Measurements from ENCODE around the gene SPOCK3.

SPOCK3 gene

DNA sequence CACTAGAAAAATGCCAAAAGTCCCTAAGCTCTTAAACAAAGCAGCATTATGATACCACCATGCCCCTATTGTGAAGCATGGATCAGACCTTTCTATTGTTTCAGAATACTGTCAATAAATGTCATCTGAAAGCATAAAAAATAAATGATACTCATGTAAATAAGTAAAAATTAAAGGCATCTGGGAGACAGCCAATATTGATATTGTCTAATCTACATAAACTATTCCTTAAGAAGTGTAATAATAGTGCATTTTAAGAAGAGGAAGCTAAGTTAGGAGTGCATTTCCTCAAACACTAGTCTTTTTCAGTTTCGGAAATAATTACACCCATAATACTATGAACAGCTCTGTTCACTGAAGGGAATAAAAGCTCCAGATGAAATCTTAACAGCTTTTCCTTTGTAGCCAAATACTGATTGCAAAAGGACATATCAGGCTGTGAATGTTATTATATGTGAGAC, 181.6 kb downstream of the SPOCK3 start:
- no peaks in the 10 kb centered on the region for H3K9me3 ChIP-seq (ENCODE audit: control insufficient read depth in 2 of 2, low read length in 2 of 2)
- H3K27ac ChIP-seq (ENCODE audit: low read depth in 2 of 2, low read length in 2 of 2): no peak overlapping the region
- no peaks in the 10 kb centered on the region for H3K36me3 ChIP-seq (ENCODE audit: control insufficient read depth in 2 of 2, insufficient read depth in 2 of 2, low read length in 2 of 2)
- H3K9ac ChIP-seq (ENCODE audit: low read depth in 1 of 2, low read length in 2 of 2): no peak overlapping the region
- H3K4me3 ChIP-seq (ENCODE audit: low read length in 2 of 2): no peak overlapping the region
- H3K4me1 ChIP-seq (ENCODE audit: control insufficient read depth in 2 of 2, insufficient read depth in 2 of 2, low read length in 2 of 2): no peaks in the 10 kb centered on the region
- H3K27me3 ChIP-seq (ENCODE audit: control insufficient read depth in 2 of 2, insufficient read depth in 2 of 2, low read length in 2 of 2): no peaks in the 10 kb centered on the region

DNA sequence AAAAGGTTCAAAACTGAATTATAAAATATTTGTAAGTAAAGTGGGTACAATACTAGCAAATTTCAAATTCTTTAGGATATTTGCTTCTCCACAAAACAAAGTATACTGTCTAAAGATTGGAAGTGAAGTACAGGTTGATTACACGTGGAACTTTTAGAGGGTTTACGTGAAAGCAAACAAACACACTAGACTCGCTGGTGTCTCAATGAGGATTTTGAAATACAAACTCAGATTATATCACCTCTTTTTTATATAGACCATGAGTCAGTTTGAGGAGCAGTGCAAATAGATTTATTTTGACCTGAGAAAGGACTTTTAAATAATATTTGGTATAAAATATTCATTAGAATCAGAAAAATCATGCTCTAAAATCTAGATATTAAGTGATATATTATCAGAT, 185.0 kb downstream of the SPOCK3 start:
- Histone ChIP-seq H3K27me3 (ENCODE audit: control insufficient read depth in 2 of 2, insufficient read depth in 2 of 2, low read length in 2 of 2) (no peaks in the 10 kb centered on the region), H3K4me3 (ENCODE audit: low read length in 2 of 2) (no peak overlapping the region), H3K36me3 (ENCODE audit: control insufficient read depth in 2 of 2, insufficient read depth in 2 of 2, low read length in 2 of 2) (no peaks in the 10 kb centered on the region), H3K4me1 (ENCODE audit: control insufficient read depth in 2 of 2, insufficient read depth in 2 of 2, low read length in 2 of 2) (no peaks in the 10 kb centered on the region), H3K9ac (ENCODE audit: low read depth in 1 of 2, low read length in 2 of 2) (no peak overlapping the region), H3K9me3 (ENCODE audit: control insufficient read depth in 2 of 2, low read length in 2 of 2) (no peaks in the 10 kb centered on the region), H3K27ac (ENCODE audit: low read depth in 2 of 2, low read length in 2 of 2) (no peak overlapping the region)

DNA sequence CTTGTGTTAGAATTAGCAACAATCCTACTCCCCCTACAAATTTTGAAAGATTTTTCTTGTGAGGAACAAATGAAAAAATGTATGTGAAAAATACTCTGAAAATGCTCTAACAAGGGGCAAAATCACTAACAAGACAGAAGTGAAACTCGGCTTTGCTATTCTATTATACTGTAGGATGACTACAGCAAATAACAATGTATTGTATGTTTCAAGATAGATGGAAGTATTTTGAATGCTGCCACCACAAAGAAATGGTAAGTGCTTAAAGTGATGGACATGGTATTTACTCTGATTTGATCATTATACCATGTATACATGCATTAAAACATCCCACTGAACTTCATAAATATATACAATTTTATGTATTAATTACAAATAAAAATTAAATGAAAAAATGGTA, 192.8 kb downstream of the SPOCK3 start:
- Histone ChIP-seq H3K36me3 (ENCODE audit: control insufficient read depth in 2 of 2, insufficient read depth in 2 of 2, low read length in 2 of 2) (no peaks in the 10 kb centered on the region), H3K4me1 (ENCODE audit: control insufficient read depth in 2 of 2, insufficient read depth in 2 of 2, low read length in 2 of 2) (no peaks in the 10 kb centered on the region), H3K9me3 (ENCODE audit: control insufficient read depth in 2 of 2, low read length in 2 of 2) (no peaks in the 10 kb centered on the region), H3K27ac (ENCODE audit: low read depth in 2 of 2, low read length in 2 of 2) (no peak overlapping the region), H3K4me3 (ENCODE audit: low read length in 2 of 2) (no peak overlapping the region), H3K27me3 (ENCODE audit: control insufficient read depth in 2 of 2, insufficient read depth in 2 of 2, low read length in 2 of 2) (no peaks in the 10 kb centered on the region), H3K9ac (ENCODE audit: low read depth in 1 of 2, low read length in 2 of 2) (no peak overlapping the region)

DNA sequence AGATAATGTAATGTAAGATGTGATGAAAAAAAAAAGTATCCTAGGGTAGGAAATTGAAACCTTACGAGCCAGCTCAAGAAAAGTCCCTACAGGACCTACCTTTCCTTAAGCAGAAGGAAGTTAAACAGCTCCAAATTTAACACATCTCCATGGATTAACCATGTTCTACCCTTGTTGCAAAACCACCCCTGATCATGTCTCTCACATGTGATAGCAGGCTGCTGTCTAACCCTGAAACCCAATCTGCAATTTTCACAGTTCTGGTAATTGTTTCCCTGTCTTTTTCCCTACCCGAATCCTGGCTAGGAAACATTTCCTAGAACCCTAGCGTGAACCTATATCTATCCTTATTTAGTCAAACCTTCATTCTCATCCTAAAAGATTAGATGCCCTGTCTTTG, 198.9 kb downstream of the SPOCK3 start:
- Histone ChIP-seq H3K36me3 (ENCODE audit: control insufficient read depth in 2 of 2, insufficient read depth in 2 of 2, low read length in 2 of 2) (no peaks in the 10 kb centered on the region), H3K4me1 (ENCODE audit: control insufficient read depth in 2 of 2, insufficient read depth in 2 of 2, low read length in 2 of 2) (no peaks in the 10 kb centered on the region), H3K9ac (ENCODE audit: low read depth in 1 of 2, low read length in 2 of 2) (no peak overlapping the region), H3K9me3 (ENCODE audit: control insufficient read depth in 2 of 2, low read length in 2 of 2) (no peaks in the 10 kb centered on the region), H3K27me3 (ENCODE audit: control insufficient read depth in 2 of 2, insufficient read depth in 2 of 2, low read length in 2 of 2) (no peaks in the 10 kb centered on the region), H3K27ac (ENCODE audit: low read depth in 2 of 2, low read length in 2 of 2) (no peak overlapping the region), H3K4me3 (ENCODE audit: low read length in 2 of 2) (no peak overlapping the region)

DNA sequence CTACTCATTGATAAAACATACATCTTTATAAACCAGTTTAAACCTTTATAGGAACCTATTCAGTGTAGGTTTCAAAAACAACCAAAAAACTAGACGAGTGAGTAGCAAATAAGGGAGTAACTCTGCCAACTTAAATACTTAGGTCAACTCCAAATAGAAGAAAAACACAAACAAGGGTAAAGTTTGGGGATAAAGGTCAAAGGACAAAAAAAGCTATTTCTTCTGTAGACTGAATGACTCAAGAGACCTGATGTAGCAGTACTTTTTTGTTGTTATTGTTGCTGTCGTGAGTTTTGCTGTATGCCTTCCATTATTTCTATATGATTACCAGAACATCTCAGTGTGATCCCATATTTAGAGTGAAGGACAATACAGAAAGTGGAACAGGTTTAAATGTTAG, 199.3 kb downstream of the SPOCK3 start:
- H3K27me3 ChIP-seq (ENCODE audit: control insufficient read depth in 2 of 2, insufficient read depth in 2 of 2, low read length in 2 of 2): no peaks in the 10 kb centered on the region
- H3K9ac ChIP-seq (ENCODE audit: low read depth in 1 of 2, low read length in 2 of 2): no peak overlapping the region
- H3K4me3 ChIP-seq (ENCODE audit: low read length in 2 of 2): no peak overlapping the region
- H3K27ac ChIP-seq (ENCODE audit: low read depth in 2 of 2, low read length in 2 of 2): no peak overlapping the region
- no peaks in the 10 kb centered on the region for H3K9me3 ChIP-seq (ENCODE audit: control insufficient read depth in 2 of 2, low read length in 2 of 2)
- no peaks in the 10 kb centered on the region for H3K36me3 ChIP-seq (ENCODE audit: control insufficient read depth in 2 of 2, insufficient read depth in 2 of 2, low read length in 2 of 2)
- H3K4me1 ChIP-seq (ENCODE audit: control insufficient read depth in 2 of 2, insufficient read depth in 2 of 2, low read length in 2 of 2): no peaks in the 10 kb centered on the region

DNA sequence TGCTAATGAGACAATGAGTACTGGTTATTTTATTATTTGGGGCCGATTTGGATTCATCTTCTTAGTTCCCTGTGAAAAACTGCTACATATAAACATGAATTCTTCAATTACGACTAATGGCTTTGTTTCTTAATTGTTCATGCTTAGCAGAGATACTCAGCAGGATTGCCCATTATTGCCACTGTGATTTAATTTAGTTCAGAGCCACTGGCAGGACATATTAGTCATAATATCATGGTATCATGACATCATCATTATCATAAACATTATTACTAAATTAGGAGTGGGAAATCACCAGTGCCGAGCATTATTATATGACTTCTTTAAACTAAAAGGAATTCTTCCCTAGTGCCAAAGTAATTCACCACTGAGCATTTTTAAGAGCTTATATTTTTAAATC, 201.4 kb downstream of the SPOCK3 start:
- Histone ChIP-seq H3K27ac (ENCODE audit: low read depth in 2 of 2, low read length in 2 of 2) (no peak overlapping the region), H3K9ac (ENCODE audit: low read depth in 1 of 2, low read length in 2 of 2) (no peak overlapping the region), H3K27me3 (ENCODE audit: control insufficient read depth in 2 of 2, insufficient read depth in 2 of 2, low read length in 2 of 2) (no peaks in the 10 kb centered on the region)

DNA sequence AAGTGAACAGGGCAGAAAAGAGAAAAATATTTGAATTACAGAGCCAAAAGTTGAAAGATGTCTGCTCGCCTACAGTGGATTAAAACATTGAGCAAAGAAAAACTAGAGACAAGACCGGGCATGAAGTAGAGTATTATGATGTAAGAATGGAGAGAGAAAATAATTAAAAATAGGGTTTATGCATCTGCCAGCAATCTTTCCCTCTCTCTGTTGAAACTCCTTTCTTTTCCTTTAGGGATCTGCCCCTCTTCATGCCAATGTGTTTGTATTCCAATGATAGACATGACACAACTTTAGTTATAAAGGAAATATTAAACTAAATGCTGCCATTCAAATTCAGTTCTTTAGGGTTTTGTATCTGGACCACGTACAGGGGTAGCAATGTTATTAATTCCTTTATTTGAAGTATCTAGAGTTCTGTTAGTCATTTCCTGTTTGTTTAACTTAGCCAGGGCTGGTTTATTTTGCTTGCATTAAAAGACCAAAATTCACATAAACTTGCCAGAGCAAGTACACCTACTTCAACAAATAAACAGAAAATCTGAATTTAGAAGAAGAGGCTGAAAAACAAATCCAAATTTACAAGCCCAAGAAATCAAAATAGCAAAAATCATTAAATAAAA, 202.6 kb downstream of the SPOCK3 start:
- H3K4me3 ChIP-seq (ENCODE audit: low read length in 2 of 2): no peak overlapping the region
- no peak overlapping the region for H3K9ac ChIP-seq (ENCODE audit: low read depth in 1 of 2, low read length in 2 of 2)
- H3K4me1 ChIP-seq (ENCODE audit: control insufficient read depth in 2 of 2, insufficient read depth in 2 of 2, low read length in 2 of 2): no peaks in the 10 kb centered on the region
- H3K9me3 ChIP-seq (ENCODE audit: control insufficient read depth in 2 of 2, low read length in 2 of 2): no peaks in the 10 kb centered on the region
- H3K27ac ChIP-seq (ENCODE audit: low read depth in 2 of 2, low read length in 2 of 2): no peak overlapping the region
- H3K27me3 ChIP-seq (ENCODE audit: control insufficient read depth in 2 of 2, insufficient read depth in 2 of 2, low read length in 2 of 2): no peaks in the 10 kb centered on the region
- no peaks in the 10 kb centered on the region for H3K36me3 ChIP-seq (ENCODE audit: control insufficient read depth in 2 of 2, insufficient read depth in 2 of 2, low read length in 2 of 2)

More for the DNA sequence above, 201.4 kb downstream of the SPOCK3 start:
- Histone ChIP-seq H3K9me3 (ENCODE audit: control insufficient read depth in 2 of 2, low read length in 2 of 2) (no peaks in the 10 kb centered on the region), H3K36me3 (ENCODE audit: control insufficient read depth in 2 of 2, insufficient read depth in 2 of 2, low read length in 2 of 2) (no peaks in the 10 kb centered on the region), H3K4me3 (ENCODE audit: low read length in 2 of 2) (no peak overlapping the region), H3K4me1 (ENCODE audit: control insufficient read depth in 2 of 2, insufficient read depth in 2 of 2, low read length in 2 of 2) (no peaks in the 10 kb centered on the region)

DNA sequence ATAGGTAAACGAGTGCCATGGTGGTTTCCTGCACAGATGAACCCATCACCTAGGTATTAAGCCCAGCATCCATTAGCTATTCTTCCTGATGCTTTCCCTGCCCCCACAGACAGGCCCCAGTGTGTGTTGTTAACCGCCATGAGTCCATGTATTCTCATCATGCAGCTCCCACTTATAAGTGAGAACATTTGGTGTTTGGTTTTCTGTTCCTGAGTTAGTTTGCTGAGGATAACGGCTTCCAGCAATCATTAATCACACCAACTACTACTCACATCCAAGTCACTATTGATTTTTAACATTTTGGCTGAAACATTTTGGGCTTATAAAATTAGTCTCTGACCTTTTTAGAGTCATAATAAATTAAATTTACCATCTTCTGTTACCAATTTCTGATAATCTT, 205.3 kb downstream of the SPOCK3 start:
- no peaks in the 10 kb centered on the region for H3K36me3 ChIP-seq (ENCODE audit: control insufficient read depth in 2 of 2, insufficient read depth in 2 of 2, low read length in 2 of 2)

DNA sequence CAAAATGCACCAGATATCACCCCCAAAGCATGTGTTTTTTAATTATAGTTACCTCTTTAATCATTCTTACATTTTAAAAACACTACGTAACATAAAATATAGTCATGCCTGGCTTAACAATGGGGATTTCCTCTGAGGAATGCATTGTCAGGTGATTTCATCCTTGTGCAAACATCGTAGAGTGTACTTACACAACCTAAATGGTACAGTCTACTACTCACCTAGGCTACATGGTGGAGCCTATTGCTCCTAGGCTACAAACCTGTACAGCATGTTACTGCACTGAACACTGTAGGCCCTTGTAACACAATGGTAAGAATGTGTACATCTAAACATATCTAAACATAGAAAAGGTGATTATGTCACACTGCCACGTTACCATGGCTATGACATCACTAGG, 208.6 kb downstream of the SPOCK3 start:
- Histone ChIP-seq H3K9me3 (ENCODE audit: control insufficient read depth in 2 of 2, low read length in 2 of 2) (no peaks in the 10 kb centered on the region), H3K4me3 (ENCODE audit: low read length in 2 of 2) (no peak overlapping the region), H3K27me3 (ENCODE audit: control insufficient read depth in 2 of 2, insufficient read depth in 2 of 2, low read length in 2 of 2) (peaks cover 0 to 3% of the 10 kb centered on the region in 2 donors), H3K9ac (ENCODE audit: low read depth in 1 of 2, low read length in 2 of 2) (no peak overlapping the region), H3K27ac (ENCODE audit: low read depth in 2 of 2, low read length in 2 of 2) (no peak overlapping the region), H3K4me1 (ENCODE audit: control insufficient read depth in 2 of 2, insufficient read depth in 2 of 2, low read length in 2 of 2) (no peaks in the 10 kb centered on the region), H3K36me3 (ENCODE audit: control insufficient read depth in 2 of 2, insufficient read depth in 2 of 2, low read length in 2 of 2) (no peaks in the 10 kb centered on the region)

More for the DNA sequence above, 205.3 kb downstream of the SPOCK3 start:
- Histone ChIP-seq H3K9ac (ENCODE audit: low read depth in 1 of 2, low read length in 2 of 2) (no peak overlapping the region), H3K27ac (ENCODE audit: low read depth in 2 of 2, low read length in 2 of 2) (no peak overlapping the region), H3K4me3 (ENCODE audit: low read length in 2 of 2) (no peak overlapping the region), H3K9me3 (ENCODE audit: control insufficient read depth in 2 of 2, low read length in 2 of 2) (no peaks in the 10 kb centered on the region), H3K4me1 (ENCODE audit: control insufficient read depth in 2 of 2, insufficient read depth in 2 of 2, low read length in 2 of 2) (no peaks in the 10 kb centered on the region), H3K27me3 (ENCODE audit: control insufficient read depth in 2 of 2, insufficient read depth in 2 of 2, low read length in 2 of 2) (no peaks in the 10 kb centered on the region)

DNA sequence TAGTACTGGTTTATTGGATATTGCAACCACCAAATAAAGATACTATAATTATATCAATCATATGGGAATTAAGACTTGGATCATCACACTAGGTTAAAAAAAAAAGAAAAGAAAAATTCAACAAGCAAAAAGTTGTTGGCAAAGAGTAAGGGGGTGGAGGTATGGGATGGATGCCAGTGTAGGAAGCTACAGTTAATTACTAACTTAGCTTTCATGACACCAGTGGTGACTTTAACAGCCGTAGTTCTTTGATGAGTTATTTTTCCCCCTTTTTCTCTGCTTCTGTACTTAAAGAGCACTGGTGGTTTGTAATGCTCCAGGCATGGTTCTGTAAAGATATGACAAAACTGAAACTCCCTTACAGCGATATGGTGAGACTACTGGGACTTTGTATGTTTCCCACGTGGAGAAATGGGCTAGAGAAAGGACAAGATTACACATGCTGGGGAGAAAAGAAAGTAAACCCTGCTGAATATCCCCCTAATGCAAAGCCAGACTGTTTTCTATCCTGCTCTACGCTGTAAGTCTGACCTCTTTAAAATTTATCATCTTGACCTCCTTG, 210.8 kb downstream of the SPOCK3 start:
- H3K4me1 ChIP-seq (ENCODE audit: control insufficient read depth in 2 of 2, insufficient read depth in 2 of 2, low read length in 2 of 2): no peaks in the 10 kb centered on the region
- H3K9ac ChIP-seq (ENCODE audit: low read depth in 1 of 2, low read length in 2 of 2): no peak overlapping the region
- H3K27me3 ChIP-seq (ENCODE audit: control insufficient read depth in 2 of 2, insufficient read depth in 2 of 2, low read length in 2 of 2): peaks cover 0 to 3% of the 10 kb centered on the region in 2 donors
- no peaks in the 10 kb centered on the region for H3K36me3 ChIP-seq (ENCODE audit: control insufficient read depth in 2 of 2, insufficient read depth in 2 of 2, low read length in 2 of 2)
- no peak overlapping the region for H3K27ac ChIP-seq (ENCODE audit: low read depth in 2 of 2, low read length in 2 of 2)
- H3K9me3 ChIP-seq (ENCODE audit: control insufficient read depth in 2 of 2, low read length in 2 of 2): no peaks in the 10 kb centered on the region
- H3K4me3 ChIP-seq (ENCODE audit: low read length in 2 of 2): no peak overlapping the region

Data from mucosa of rectum (tissue), 2 donors.